HG02759 (cell line): ENCODE data around the gene HJURP.

Source experiments
- ATAC-seq: cut with Tn5 transposase; IDR thresholded peaks from one replicate; pipeline ENCODE4 v1.9.1; 2021; ENCODE audit warnings: mild to moderate bottlenecking, moderate library complexity; ENCODE audit not compliant: unreplicated experiment

Gene HJURP

GRCh38 chr2:233795735-233796171 lies 58.6 kb downstream of the HJURP start:
- no peak for ATAC-seq

GRCh38 chr2:233794128-233794658 lies 60.1 kb downstream of the HJURP start:
- no peak for ATAC-seq

GRCh38 chr2:233793465-233794127 lies 60.7 kb downstream of the HJURP start:
- ATAC-seq: no peak

GRCh38 chr2:233792720-233793119 lies 61.6 kb downstream of the HJURP start:
- ATAC-seq: no peak

- ATAC-seq: no peak
Observed at GRCh38 chr2:233791883-233792329, 62.4 kb downstream of the HJURP start.

GRCh38 chr2:233791151-233791882 lies 63.0 kb downstream of the HJURP start:
- no peak for ATAC-seq

- ATAC-seq: no peak
Observed at GRCh38 chr2:233789554-233789953, 64.8 kb downstream of the HJURP start.
